ENCODE results near the gene GALNT5.

Gene GALNT5

GRCh38 chr2:157320409-157320808, 62.9 kb downstream of the GALNT5 start:
- H3K36me3 ChIP-seq (ENCODE audit: low read length), result no peaks in the 10 kb centered on the region
- no peaks in the 10 kb centered on the region for H3K9me3 ChIP-seq (ENCODE audit: insufficient read depth, low read length)
- no peaks in the 10 kb centered on the region for H3K9me2 ChIP-seq (replicated peaks; ENCODE audit: insufficient read depth, low read length)
- H4K20me1 ChIP-seq (ENCODE audit: low read depth, low read length), result no peaks in the 10 kb centered on the region
- H3K79me2 ChIP-seq (ENCODE audit: insufficient read depth, low read length), result no peaks in the 10 kb centered on the region
- no peaks in the 10 kb centered on the region for H3K27me3 ChIP-seq (ENCODE audit: low read length)
- no peak overlapping the region for H3K27ac ChIP-seq (ENCODE audit: low read depth, low read length)
- no peak for TF ChIP-seq CTCF (IDR thresholded peaks at IDR 0.05; ENCODE audit: insufficient read depth, low read length, poor library complexity, severe bottlenecking)
- no peak for TF ChIP-seq EZH2phosphoT487 (conservative IDR thresholded peaks at IDR 0.05; ENCODE audit: low read length)
- no peak overlapping the region for H3K9ac ChIP-seq (ENCODE audit: low read length)
- no peak overlapping the region for H2AFZ ChIP-seq (ENCODE audit: low read depth, low read length, severe bottlenecking)
- no peak overlapping the region for H3K4me3 ChIP-seq (ENCODE audit: insufficient read depth, low read length, poor library complexity, severe bottlenecking)
- H3K4me2 ChIP-seq (ENCODE audit: low read depth, low read length, poor library complexity, severe bottlenecking), result no peak overlapping the region
- no peaks in the 10 kb centered on the region for H3F3A ChIP-seq (ENCODE audit: insufficient read depth)

- H3F3A ChIP-seq (ENCODE audit: insufficient read depth), result no peaks in the 10 kb centered on the region
- H3K4me3 ChIP-seq (ENCODE audit: insufficient read depth, low read length, poor library complexity, severe bottlenecking), result no peak overlapping the region
- H3K9me2 ChIP-seq (replicated peaks; ENCODE audit: insufficient read depth, low read length), result no peaks in the 10 kb centered on the region
- no peak overlapping the region for H3K4me2 ChIP-seq (ENCODE audit: low read depth, low read length, poor library complexity, severe bottlenecking)
- no peak for TF ChIP-seq CTCF (IDR thresholded peaks at IDR 0.05; ENCODE audit: insufficient read depth, low read length, poor library complexity, severe bottlenecking)
- no peak for TF ChIP-seq EZH2phosphoT487 (conservative IDR thresholded peaks at IDR 0.05; ENCODE audit: low read length)
- H3K27ac ChIP-seq (ENCODE audit: low read depth, low read length), result no peak overlapping the region
- H2AFZ ChIP-seq (ENCODE audit: low read depth, low read length, severe bottlenecking), result no peak overlapping the region
- H4K20me1 ChIP-seq (ENCODE audit: low read depth, low read length), result no peaks in the 10 kb centered on the region
- H3K9ac ChIP-seq (ENCODE audit: low read length), result no peak overlapping the region
- H3K36me3 ChIP-seq (ENCODE audit: low read length), result no peaks in the 10 kb centered on the region
- H3K79me2 ChIP-seq (ENCODE audit: insufficient read depth, low read length), result no peaks in the 10 kb centered on the region
- no peaks in the 10 kb centered on the region for H3K27me3 ChIP-seq (ENCODE audit: low read length)
- no peaks in the 10 kb centered on the region for H3K9me3 ChIP-seq (ENCODE audit: insufficient read depth, low read length)
Observed at GRCh38 chr2:157321466-157321865, 64.0 kb downstream of the GALNT5 start.

GRCh38 chr2:157322432-157322831, 64.9 kb downstream of the GALNT5 start:
- no peak overlapping the region for H2AFZ ChIP-seq (ENCODE audit: low read depth, low read length, severe bottlenecking)

More at GRCh38 chr2:157322432-157322831, 64.9 kb downstream of the GALNT5 start:
- Histone ChIP-seq H3K27ac (ENCODE audit: low read depth, low read length) (no peak overlapping the region), H3K4me2 (ENCODE audit: low read depth, low read length, poor library complexity, severe bottlenecking) (no peak overlapping the region), H3K4me3 (ENCODE audit: insufficient read depth, low read length, poor library complexity, severe bottlenecking) (no peak overlapping the region), H3F3A (ENCODE audit: insufficient read depth) (no peaks in the 10 kb centered on the region), H3K27me3 (ENCODE audit: low read length) (no peaks in the 10 kb centered on the region), H3K9me3 (ENCODE audit: insufficient read depth, low read length) (no peaks in the 10 kb centered on the region), H3K79me2 (ENCODE audit: insufficient read depth, low read length) (no peaks in the 10 kb centered on the region), H3K9me2 (replicated peaks; ENCODE audit: insufficient read depth, low read length) (no peaks in the 10 kb centered on the region), H3K36me3 (ENCODE audit: low read length) (no peaks in the 10 kb centered on the region), H3K9ac (ENCODE audit: low read length) (no peak overlapping the region), H4K20me1 (ENCODE audit: low read depth, low read length) (no peaks in the 10 kb centered on the region)
- no peak for TF ChIP-seq CTCF (IDR thresholded peaks at IDR 0.05; ENCODE audit: insufficient read depth, low read length, poor library complexity, severe bottlenecking)
- no peak for TF ChIP-seq EZH2phosphoT487 (conservative IDR thresholded peaks at IDR 0.05; ENCODE audit: low read length)

All from SU-DHL-6 (cell line).